ENCODE measurements around the gene SLC2A2. TPM values are rescaled to one million over a fixed set of nuclear protein-coding genes. Genes with fewer than 3 reads are reported as not detected.
A peak's percentile ranks its signal among the peaks of the same experiment; 100 is the strongest.
"Not testable (repeated sequence)": the region's sequence is repeated elsewhere in the genome, so short reads cannot be mapped to it uniquely, and the experiment has no call there.

The SLC2A2 gene
- polyA plus RNA-seq, 1 donor from 2014 or later = not detected

GRCh38 chr3:170980399-170980798, 46.1 kb downstream of the SLC2A2 start:
- no peaks in the 10 kb centered on the region for H3K4me1 Mint-ChIP-seq
- no peaks in the 10 kb centered on the region for H3K9me3 Mint-ChIP-seq
- H3K4me3 Mint-ChIP-seq = no peak overlapping the region
- H3K36me3 Mint-ChIP-seq = no peaks in the 10 kb centered on the region
- no peak overlapping the region for H3K27ac Mint-ChIP-seq
- H3K27me3 Mint-ChIP-seq = peaks cover 4% of the 10 kb centered on the region

- Mint-ChIP-seq H3K27ac (no peak overlapping the region), H3K27me3 (peaks cover 14% of the 10 kb centered on the region), H3K9me3 (no peaks in the 10 kb centered on the region), H3K4me3 (no peak overlapping the region), H3K4me1 (no peaks in the 10 kb centered on the region), H3K36me3 (no peaks in the 10 kb centered on the region)
Measured at GRCh38 chr3:170977949-170978745, 48.4 kb downstream of the SLC2A2 start.

GRCh38 chr3:170976190-170976519, 50.4 kb downstream of the SLC2A2 start:
- Mint-ChIP-seq H3K27me3 (peaks cover 14% of the 10 kb centered on the region), H3K9me3 (no peaks in the 10 kb centered on the region), H3K4me3 (no peak overlapping the region), H3K4me1 (no peaks in the 10 kb centered on the region), H3K36me3 (no peaks in the 10 kb centered on the region), H3K27ac (no peak overlapping the region)

GRCh38 chr3:170975283-170976189, 51.0 kb downstream of the SLC2A2 start:
- Mint-ChIP-seq H3K4me3 (no peak overlapping the region), H3K9me3 (no peaks in the 10 kb centered on the region), H3K27me3 (peaks cover 14% of the 10 kb centered on the region), H3K27ac (no peak overlapping the region), H3K4me1 (peaks cover 0 to under 1% (median 0%) of the 10 kb centered on the region in 3 donors), H3K36me3 (no peaks in the 10 kb centered on the region)

GRCh38 chr3:170974872-170975271, 51.6 kb downstream of the SLC2A2 start:
- H3K27me3 Mint-ChIP-seq = peaks cover 14% of the 10 kb centered on the region
- no peak overlapping the region for H3K4me3 Mint-ChIP-seq
- peaks cover 0 to 4% (median 0%) of the 10 kb centered on the region in 3 donors for H3K9me3 Mint-ChIP-seq
- peaks cover 0 to 2% (median 0%) of the 10 kb centered on the region in 3 donors for H3K4me1 Mint-ChIP-seq
- H3K27ac Mint-ChIP-seq = no peak overlapping the region
- H3K36me3 Mint-ChIP-seq = no peaks in the 10 kb centered on the region

- Mint-ChIP-seq H3K27me3 (peaks cover 14% of the 10 kb centered on the region), H3K27ac (peak overlapping the region in 1 of 3 donors; percentile 20)
- not testable (repeated sequence) for H3K4me1 Mint-ChIP-seq, H3K9me3 Mint-ChIP-seq, H3K4me3 Mint-ChIP-seq, H3K36me3 Mint-ChIP-seq
Measured at GRCh38 chr3:170972917-170973316, 53.6 kb downstream of the SLC2A2 start.

GRCh38 chr3:170967126-170967525, 59.4 kb downstream of the SLC2A2 start:
- Mint-ChIP-seq H3K9me3 (peaks cover 0 to 4% (median 0%) of the 10 kb centered on the region in 3 donors), H3K4me1 (peaks cover 0 to 2% (median 0%) of the 10 kb centered on the region in 3 donors), H3K36me3 (no peaks in the 10 kb centered on the region), H3K4me3 (no peak overlapping the region), H3K27ac (no peak overlapping the region), H3K27me3 (no peaks in the 10 kb centered on the region)

GRCh38 chr3:170966495-170966894, 60.0 kb downstream of the SLC2A2 start:
- peaks cover 0 to 4% (median 0%) of the 10 kb centered on the region in 3 donors for H3K9me3 Mint-ChIP-seq
- peaks cover 0 to 2% (median 0%) of the 10 kb centered on the region in 3 donors for H3K4me1 Mint-ChIP-seq
- H3K4me3 Mint-ChIP-seq = no peak overlapping the region
- H3K36me3 Mint-ChIP-seq = no peaks in the 10 kb centered on the region
- no peaks in the 10 kb centered on the region for H3K27me3 Mint-ChIP-seq
- no peak overlapping the region for H3K27ac Mint-ChIP-seq

- no peaks in the 10 kb centered on the region for H3K9me3 Mint-ChIP-seq
- H3K4me1 Mint-ChIP-seq = no peaks in the 10 kb centered on the region
Measured at GRCh38 chr3:170962411-170962810, 64.1 kb downstream of the SLC2A2 start.

GRCh38 chr3:170961616-170962400, 64.7 kb downstream of the SLC2A2 start:
- Mint-ChIP-seq H3K27me3 (no peaks in the 10 kb centered on the region), H3K4me3 (no peak overlapping the region), H3K27ac (no peak overlapping the region), H3K4me1 (no peaks in the 10 kb centered on the region), H3K36me3 (no peaks in the 10 kb centered on the region), H3K9me3 (no peaks in the 10 kb centered on the region)

More at GRCh38 chr3:170962411-170962810, 64.1 kb downstream of the SLC2A2 start:
- Mint-ChIP-seq H3K36me3 (no peaks in the 10 kb centered on the region), H3K27me3 (no peaks in the 10 kb centered on the region), H3K27ac (no peak overlapping the region), H3K4me3 (no peak overlapping the region)

- Mint-ChIP-seq H3K4me1 (no peaks in the 10 kb centered on the region), H3K27ac (no peak overlapping the region), H3K36me3 (no peaks in the 10 kb centered on the region), H3K27me3 (no peaks in the 10 kb centered on the region), H3K9me3 (no peaks in the 10 kb centered on the region), H3K4me3 (no peak overlapping the region)
Measured at GRCh38 chr3:170959457-170959856, 67.1 kb downstream of the SLC2A2 start.

GRCh38 chr3:170956647-170957046, 69.9 kb downstream of the SLC2A2 start:
- Mint-ChIP-seq H3K27ac (no peak overlapping the region), H3K9me3 (no peaks in the 10 kb centered on the region), H3K4me3 (no peak overlapping the region), H3K27me3 (no peaks in the 10 kb centered on the region), H3K36me3 (no peaks in the 10 kb centered on the region), H3K4me1 (no peaks in the 10 kb centered on the region)

- Mint-ChIP-seq H3K9me3 (no peaks in the 10 kb centered on the region), H3K4me1 (no peaks in the 10 kb centered on the region), H3K4me3 (no peak overlapping the region), H3K27ac (no peak overlapping the region), H3K27me3 (no peaks in the 10 kb centered on the region), H3K36me3 (no peaks in the 10 kb centered on the region)
Measured at GRCh38 chr3:170953736-170954135, 72.8 kb downstream of the SLC2A2 start.

GRCh38 chr3:170953229-170953628, 73.3 kb downstream of the SLC2A2 start:
- H3K27ac Mint-ChIP-seq = no peak overlapping the region
- H3K36me3 Mint-ChIP-seq = peaks cover 2% of the 10 kb centered on the region
- H3K9me3 Mint-ChIP-seq = no peaks in the 10 kb centered on the region
- H3K4me1 Mint-ChIP-seq = no peaks in the 10 kb centered on the region
- no peak overlapping the region for H3K4me3 Mint-ChIP-seq
- H3K27me3 Mint-ChIP-seq = no peaks in the 10 kb centered on the region

- no peak overlapping the region for H3K4me3 Mint-ChIP-seq
- no peaks in the 10 kb centered on the region for H3K4me1 Mint-ChIP-seq
- H3K27ac Mint-ChIP-seq = no peak overlapping the region
- H3K9me3 Mint-ChIP-seq = no peaks in the 10 kb centered on the region
- no peaks in the 10 kb centered on the region for H3K27me3 Mint-ChIP-seq
- H3K36me3 Mint-ChIP-seq = peaks cover 2% of the 10 kb centered on the region
Measured at GRCh38 chr3:170949211-170949610, 77.3 kb downstream of the SLC2A2 start.

All from IgD-negative memory B cell (primary cell).